Urothelium cell line (cell line): ENCODE data around the gene ZNF283.

Experiments
- DNase-seq: peaks from one replicate; pipeline ENCODE4 v3.0.0; 2011; ENCODE audit warnings: low spot score, mixed read lengths
- FAIRE-seq: peaks from 2 replicates; lab custom pipeline; 2011; peaks lifted over from hg19 to GRCh38; lab: Jason Lieb, UNC

The ZNF283 gene

DNA sequence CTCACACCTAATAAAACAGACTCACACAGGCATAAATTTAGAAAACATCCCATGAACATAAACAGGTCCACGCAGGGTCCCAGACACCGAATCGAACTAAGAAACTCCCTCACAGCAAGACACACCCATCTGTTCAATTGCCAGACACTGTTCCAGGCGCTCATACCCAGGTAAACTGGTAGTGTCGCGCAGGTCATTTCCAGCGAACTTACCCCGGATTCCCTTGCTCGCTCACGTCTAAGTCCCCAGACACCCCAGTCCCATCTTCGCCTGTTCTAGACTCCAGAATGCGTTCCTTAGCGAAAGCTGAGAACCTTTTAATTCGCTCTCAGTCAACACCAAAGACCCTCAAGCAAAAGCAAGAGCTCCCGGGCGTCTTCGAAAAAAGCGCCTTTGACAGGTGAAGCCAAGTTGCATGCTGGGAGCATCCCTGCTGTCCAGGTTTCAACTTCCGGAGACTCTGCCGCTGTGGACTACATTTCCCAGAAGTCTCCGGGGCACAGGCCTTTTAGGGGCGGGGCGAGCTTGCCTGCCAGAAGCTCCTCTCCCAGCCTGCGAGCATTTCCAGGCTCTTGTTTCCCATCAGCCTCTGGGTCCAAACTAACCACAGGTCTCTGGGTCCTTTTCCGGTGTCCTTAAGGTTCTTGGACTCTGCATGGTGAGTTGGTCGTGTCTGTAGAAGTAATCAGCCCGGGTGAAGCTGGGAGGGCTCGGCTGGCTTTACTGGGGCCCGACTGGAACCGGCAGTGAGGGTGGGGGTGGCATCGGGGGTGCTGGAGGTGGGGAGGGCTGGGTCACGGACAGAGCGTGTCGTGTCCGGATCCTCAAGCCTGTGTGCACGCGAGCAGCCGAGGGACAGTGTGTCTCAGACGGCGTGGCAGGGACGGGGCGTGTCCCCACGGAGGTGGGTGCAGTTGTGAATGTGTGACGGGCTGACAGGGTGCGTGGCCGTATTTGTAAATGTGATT is at the start of gene ZNF283:
Gene ZNF283, plus strand, starts transcription at position 535 of the 968 bp plus-strand sequence. CDS start 6,184 bp downstream, outside the sequence.
- no peak for FAIRE-seq
- peak; percentile 94 for DNase-seq

DNA sequence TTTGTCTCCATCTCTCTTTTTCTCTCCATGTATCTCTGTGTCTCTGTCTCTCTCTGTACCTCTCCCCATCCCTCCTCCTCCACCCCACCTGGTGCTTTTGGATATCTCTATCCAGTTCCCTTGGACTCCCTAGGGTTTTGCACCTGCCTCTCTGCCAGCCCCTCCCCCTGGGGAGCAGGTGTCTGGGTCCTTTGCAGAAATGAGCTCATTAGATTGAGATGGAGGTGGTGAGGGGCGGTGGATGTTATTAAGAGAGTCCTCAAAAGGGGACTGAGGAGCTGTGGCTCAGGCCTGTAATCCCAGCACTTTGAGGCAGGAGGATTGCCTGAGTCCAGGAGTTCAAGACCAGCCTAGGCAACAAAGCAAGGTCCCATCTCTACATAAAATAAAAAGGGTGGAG is 48.5 kb upstream of the ZNF283 start:
- no peak for FAIRE-seq
- DNase-seq, result no peak

DNA sequence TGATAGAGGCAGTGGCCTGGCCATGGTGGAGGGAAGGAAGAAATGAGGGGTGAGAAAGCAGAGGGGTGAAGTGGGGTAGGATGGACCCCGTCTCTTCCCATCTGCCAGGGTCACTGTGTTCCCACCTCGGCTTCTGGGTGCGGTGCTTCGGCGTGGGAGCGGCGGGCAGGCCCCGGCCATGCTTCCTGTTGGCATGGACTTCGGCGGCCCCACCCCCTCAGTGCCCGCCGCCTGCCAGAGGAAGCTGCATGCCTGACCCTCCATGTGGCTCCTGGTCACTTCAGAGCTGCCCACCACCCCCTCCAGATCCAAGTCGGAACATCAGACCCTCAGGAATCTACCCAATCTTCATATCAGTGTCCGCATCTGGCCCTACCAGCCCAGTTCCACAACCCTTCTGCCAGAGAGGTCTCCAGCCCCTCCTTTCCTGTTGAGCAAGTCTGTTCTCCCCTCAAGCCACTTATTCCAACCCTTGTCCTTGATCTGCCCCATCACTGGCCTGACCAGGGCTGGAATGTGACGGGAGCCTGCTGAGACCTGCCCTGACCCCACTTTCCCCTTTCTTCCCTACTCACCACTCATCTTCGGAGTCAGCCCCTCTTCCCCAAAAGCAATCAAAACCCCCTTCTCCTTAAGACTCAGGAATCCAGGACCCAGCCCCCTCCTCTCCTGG is 47.8 kb upstream of the ZNF283 start:
- FAIRE-seq, result no peak
- DNase-seq, result peak; percentile 41

DNA sequence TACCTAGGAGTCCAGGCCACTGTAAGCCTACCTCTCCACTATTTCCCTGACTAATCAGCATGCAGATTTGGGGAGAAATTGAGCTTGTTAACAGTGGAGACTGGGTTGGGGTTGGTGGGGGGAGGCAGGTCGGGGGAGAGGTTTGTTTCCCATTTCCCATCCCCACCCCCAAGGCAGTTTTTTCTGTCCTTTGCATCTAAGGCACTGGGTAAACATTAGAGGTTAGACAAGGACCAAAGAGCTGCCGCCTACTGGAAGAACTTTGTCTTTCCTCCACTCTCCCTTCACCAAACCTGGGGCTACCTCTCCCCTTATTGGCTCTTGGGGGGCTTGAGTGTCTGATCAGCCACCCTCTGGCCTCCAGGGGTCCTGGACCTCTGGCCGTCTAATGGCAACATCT is 47.3 kb upstream of the ZNF283 start:
- peak; percentile 30 for DNase-seq
- FAIRE-seq, result no peak

DNA sequence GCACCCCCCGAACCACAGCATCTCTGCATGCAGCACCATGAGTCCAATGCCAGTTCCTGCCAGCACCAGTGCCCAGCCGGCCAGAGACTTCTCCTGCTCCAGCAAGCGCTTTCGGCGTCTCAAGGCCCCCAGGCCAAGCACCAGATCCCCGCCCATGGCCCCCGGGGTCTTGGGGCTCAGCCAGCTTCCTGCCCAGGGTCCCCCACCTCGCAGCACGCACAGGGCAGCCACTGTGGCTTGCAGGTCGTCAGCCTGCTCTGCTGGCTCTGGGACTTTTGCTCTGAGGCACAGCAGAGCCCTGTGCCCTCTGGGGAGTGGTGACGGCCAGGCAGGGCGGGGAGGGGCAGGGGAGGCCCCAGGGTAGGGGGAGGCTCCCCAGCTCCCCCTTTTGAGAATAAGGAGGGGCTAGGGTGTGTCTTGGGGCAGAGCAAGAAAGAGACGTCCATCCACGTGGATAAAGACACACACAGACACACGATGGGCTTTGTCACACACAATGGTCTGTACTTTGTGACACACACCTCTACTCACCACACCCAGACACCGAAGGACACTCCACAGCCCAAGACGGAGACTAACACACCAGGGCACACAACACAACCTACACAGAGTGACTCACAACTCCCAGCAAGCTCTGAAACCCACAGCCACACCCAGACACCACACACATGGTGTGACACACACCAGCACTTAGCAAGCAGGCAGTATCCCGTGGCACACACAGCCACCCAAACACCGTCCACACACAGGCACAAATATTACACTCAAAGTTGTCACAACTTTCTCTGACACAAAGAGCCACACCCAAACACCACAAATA is 46.2 kb upstream of the ZNF283 start, which contains the start of gene KCNN4:
Gene KCNN4, minus strand, starts transcription at position 268 of the 820 bp plus-strand sequence. Its CDS starts 112 bp downstream, at position 156.
- peak; percentile 79 for DNase-seq

DNA sequence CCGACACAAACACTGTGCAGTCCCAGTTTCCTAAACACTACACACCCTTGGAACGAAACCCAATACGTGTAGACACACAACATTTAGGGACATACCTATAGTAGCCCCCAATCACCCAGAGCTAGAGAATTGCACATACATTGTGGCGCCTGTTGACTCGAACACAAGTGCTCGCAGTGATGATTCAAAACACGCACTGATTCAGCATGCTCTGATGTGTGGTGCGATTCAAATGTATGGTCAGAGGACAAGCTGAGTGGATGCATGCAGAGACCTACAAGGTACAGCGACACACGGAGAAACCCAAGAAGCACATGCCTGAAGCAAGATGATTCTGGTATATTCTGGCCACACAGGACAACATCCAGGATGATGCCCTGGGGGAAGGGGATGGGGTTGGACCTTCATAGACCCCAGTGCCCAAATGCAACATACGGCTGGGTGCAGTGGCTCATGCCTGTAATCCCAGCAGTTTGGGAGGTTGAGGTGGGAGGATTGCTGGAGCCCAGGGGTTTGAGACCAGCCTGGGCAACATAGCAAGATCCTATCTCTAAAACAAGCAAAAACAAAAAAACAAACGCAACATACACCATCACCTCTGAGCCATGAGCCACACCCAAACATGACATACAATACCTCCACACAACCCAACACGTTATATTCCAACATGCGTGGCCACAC is 45.4 kb upstream of the ZNF283 start:
- no peak for DNase-seq
- no peak for FAIRE-seq

More for the DNA sequence above, 46.2 kb upstream of the ZNF283 start, which contains the start of gene KCNN4:
- FAIRE-seq, result peak; percentile 42

DNA sequence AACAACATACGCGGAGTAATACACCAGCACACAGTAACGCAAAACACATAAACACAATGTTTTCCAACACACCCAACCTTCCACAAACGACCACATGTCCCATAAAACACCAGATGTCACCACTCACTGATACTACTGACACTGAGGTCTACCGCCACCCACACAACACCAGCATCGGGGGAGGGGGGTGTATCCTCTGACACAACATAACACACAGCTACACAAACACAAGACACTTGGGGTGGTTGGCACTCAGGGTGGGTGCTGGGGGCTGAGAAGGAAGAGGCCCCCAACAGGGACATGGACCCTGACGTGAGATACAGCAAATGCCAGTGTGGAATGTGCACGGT is 44.8 kb upstream of the ZNF283 start:
- FAIRE-seq (no peak), DNase-seq (no peak)

DNA sequence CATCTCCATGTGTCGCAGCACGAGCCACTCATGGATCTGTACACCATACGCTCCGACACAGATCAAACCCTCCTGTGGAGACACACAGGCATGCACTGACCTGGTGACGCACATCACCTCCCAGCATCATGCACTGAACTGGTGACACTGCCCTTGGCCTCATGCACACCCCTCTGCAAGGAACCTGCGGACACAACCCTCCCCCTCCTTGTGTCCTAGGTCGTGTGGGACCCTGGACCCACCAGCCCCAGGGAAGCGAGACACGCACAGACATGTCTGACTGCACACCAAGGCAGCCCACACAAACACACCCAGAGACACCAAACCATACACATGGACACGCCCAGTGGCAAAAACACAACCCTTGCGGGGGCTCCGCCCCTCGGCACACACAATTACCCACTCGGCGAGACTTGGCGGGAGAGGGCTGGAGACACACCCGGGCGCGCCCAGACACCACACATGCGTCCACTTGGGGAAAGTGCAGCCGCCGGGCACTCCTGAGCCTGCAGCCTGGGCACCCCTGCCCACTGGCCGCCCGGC is 44.4 kb upstream of the ZNF283 start:
- FAIRE-seq, result no peak
- DNase-seq, result no peak

DNA sequence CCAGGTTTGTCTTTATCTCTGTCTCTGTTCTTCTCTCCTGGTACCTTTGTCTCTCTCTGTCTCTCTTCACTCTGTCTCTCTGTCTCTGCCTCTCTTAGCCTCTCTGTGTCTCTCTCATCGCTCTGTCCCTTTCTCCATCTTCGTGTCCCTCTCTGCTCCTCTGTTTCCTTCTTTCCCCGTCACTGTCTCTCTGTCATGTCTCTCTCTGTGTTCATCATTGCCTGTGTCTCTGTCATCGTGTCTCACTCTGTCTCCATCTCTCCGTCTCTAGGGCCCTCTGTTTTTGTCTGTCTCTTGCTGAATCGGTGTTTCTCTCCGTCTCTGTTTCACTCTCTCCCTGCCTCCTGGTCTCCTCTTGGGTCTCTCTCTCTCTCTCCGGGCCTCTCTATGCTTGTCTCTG is 43.5 kb upstream of the ZNF283 start:
- DNase-seq (no peak), FAIRE-seq (no peak)

DNA sequence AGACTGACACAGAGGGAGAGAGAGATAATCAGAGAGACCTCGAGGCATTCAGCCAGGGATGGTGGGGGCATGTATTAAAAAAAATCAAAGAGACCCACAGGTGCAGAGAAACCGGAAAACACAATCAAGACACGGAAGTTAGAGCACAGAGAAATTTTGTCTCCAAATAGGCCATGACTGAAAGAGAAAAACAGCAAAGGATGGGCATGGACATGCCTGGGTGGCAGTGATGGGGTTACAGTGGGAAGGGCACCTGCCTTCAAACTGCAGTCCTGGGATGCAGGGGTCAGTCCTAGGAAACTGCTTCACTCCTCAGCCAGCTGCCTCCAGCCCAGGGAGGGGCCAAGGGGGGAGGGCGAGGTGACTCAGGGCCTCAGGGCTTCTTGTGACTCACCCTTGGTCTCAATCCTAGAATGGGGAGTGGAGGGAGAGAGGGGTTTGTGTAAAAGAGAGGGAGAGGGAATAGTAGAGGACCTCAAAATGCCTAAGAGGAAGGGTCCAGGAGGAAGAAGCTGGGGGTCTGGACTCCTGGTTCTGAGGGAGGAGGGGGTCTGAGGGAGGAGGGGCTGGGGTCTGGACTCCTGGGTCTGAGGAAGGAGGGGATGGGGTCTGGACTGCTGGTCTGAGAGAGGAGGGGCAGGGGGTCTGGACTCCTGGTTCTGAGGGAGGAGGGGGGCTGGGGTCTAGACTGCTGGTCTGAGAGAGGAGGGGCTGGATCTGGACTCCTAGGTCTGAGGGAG is 42.7 kb upstream of the ZNF283 start:
- peak; percentile 89 for DNase-seq
- peak; percentile 9 for FAIRE-seq

DNA sequence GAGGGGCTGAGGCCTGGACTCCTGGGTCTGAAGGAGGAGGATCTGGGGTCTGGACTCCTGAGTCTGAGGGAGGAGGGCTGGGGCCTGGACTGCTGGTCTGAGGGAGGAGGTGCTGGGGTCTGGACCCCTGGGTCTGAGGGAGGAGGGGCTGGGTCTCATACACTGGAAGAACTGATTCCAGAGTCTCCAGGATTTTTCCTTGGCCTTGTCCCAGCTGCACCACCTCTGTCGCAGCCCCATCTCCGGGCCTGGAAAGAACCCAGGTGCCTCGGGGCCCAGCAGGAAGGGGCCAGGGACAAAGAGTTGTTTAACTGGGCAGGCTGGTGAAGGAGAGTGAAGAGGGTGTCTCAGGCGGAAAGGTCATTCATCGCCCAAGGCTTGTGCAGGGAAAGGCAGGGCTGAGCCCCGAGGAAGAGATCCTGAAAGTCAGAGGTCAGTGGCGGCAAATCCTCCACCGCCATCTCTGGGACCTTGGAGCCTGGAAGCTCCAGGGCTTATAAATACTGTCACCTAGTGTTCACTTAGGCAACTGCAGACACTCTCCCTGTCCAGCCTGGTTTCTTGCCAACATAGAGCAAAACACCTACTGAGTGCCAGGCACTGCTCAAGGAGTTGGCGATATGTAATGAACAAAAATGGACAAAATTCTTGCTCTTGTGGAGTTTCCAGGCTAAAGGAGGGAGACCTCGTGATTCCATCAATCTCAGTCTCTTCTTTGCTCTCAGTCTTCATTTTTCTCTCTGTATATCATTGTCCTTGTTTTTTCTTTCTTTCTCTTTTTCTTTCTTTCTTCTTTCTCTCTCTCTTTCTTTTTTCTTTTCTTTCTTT is 41.9 kb upstream of the ZNF283 start:
- no peak for FAIRE-seq
- DNase-seq, result peak; percentile 73

DNA sequence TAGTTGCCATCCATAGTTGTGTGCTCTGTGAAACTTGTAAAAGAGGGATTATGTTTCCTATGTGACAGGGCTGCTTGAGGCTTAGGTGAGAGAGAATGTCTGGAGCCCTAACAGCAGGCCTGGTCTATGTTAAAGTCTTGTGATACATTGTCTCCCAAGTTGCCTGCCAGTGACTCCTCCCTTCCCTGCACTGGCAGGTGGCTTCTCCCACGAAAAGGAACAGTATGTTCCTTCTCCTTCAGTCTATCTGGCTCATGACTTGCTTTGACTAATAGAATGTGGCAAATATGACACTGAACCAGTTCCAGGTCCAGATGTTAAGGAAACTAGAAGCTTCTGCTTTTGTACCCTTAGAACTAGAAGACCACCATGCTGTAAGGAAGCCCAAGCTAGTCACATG is 40.5 kb upstream of the ZNF283 start:
- no peak for DNase-seq
- no peak for FAIRE-seq

DNA sequence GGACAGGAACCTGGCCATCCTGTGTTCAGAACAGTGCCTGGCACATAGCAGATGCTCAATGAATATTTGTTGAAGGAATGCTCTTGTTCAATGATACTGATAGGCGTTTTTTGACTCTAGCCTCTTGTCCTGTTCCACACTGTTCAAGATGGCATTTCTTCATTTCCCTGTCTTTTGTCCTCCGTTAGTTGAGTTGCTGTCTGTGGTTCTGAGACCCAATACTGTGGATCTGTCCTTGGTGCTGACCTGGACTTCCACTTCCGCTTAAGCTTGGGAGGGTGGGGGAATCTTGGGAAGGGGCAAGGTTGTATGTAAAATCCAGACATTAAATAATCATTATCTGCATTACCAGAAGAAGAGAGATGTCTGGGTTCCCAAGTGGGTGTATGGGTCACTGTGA is 38.1 kb upstream of the ZNF283 start:
- DNase-seq, result peak; percentile 48
- FAIRE-seq, result peak; percentile 61

DNA sequence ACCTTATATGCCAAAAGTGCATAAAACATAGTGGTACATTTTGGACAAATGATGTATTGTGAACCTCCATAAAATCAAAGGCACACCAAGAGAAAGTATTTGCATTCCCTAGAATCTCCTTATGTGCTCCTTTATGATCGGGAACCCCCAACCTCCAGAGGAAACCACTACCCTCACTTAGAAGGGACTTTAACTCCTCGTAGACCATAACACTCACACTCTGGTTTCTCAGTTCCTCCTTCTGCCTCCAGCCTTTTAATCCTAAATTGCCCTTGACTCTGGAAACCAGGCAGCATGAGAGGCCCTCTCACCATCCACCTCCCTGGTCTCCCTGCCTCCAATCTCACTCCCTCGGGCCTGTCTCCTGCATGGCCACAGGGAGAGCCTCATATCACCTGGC is 36.5 kb upstream of the ZNF283 start:
- no peak for FAIRE-seq

DNA sequence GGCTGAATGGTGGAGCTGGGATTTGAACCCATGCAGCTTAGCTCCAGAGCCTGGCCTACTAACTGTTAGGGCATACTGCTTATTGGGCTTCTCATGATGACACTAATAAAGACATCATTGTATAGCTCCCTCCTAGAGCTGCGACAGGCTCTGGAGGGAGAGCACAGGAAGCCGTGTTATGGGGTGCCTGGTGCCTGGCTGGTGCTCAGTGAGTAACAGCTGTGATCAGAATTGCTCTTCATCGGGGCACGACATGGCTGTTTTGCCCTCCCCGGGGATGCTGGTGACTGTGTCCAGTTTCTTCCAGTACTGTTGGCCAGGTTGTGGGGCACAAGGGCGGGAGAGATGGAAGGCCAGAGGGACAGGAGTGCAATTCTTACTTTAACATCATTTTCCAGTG is 30.0 kb upstream of the ZNF283 start:
- FAIRE-seq (no peak), DNase-seq (no peak)

More for the DNA sequence above, 36.5 kb upstream of the ZNF283 start:
- DNase-seq, result no peak

DNA sequence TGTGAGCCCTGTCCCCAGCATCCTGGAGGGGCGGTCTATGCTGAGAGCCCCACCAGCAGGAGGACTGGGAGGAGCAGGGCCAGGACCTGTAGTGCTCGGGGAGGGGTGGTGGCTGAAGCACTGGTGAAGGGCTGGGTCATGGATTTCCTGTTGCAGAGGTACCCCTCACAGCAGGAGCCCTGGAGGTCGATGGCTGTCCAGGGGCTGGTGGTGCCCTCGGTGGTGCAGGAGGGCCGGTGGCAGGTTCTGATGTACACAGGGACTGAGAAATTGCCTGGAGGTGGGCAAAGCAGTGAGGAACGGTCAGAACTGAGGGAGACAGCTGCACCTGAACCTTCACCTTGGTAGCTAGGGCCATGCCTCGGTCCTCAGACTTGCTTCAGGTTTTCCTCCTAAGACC is 29.6 kb upstream of the ZNF283 start:
- DNase-seq (no peak), FAIRE-seq (no peak)

DNA sequence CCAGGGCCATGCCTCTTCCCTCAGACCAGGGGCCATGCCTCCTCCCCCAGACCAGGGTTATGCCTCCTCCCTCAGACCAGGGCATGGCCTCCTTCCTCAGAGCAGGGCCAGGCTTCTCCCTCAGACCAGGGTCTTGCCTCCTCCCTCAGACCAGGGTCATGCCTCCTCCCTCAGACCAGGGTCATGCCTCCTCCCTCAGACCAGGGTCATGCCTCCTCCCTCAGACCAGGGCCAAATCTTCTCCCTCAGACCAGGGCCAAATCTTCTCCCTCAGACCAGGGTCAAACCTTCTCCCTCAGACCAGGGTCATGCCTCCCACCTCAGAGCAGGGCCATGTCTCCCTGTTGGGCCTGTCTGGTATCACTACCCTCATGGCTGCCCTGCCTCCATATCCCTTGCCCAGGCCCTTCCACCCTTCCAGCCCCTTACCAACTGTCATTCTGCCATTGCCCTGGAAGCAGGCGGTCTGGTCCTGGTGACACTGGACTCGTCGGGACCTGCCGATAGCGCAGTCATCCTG is 29.0 kb upstream of the ZNF283 start:
- FAIRE-seq, result no peak
- DNase-seq, result no peak
